ENCODE data around the gene CELSR1.

Gene CELSR1

GRCh38 chr22:46331496-46331895 lies 205.9 kb downstream of the CELSR1 start:
- peaks cover 3 to 14% of the 10 kb centered on the region in 2 donors for H3K4me1 Mint-ChIP-seq
- no peaks in the 10 kb centered on the region for H3K9me3 Mint-ChIP-seq
- H3K27ac Mint-ChIP-seq = no peak overlapping the region
- no peak for DNase-seq
- ATAC-seq (replicated peaks) = no peak
- no peak overlapping the region for H3K4me3 Mint-ChIP-seq
- H3K27me3 Mint-ChIP-seq = no peaks in the 10 kb centered on the region
- peaks cover under 1 to 5% of the 10 kb centered on the region in 2 donors for H3K36me3 Mint-ChIP-seq

- ATAC-seq (replicated peaks) = no peak
- no peak for DNase-seq
- no peak overlapping the region for H3K27ac Mint-ChIP-seq
- no peaks in the 10 kb centered on the region for H3K9me3 Mint-ChIP-seq
- H3K4me1 Mint-ChIP-seq = peaks cover 2 to 11% of the 10 kb centered on the region in 2 donors
- no peak overlapping the region for H3K4me3 Mint-ChIP-seq
- no peaks in the 10 kb centered on the region for H3K36me3 Mint-ChIP-seq
- no peaks in the 10 kb centered on the region for H3K27me3 Mint-ChIP-seq
Measured at GRCh38 chr22:46330426-46330825, 207.0 kb downstream of the CELSR1 start.

- DNase-seq (no peak), ATAC-seq (replicated peaks) (no peak)
- Mint-ChIP-seq H3K27ac (no peak overlapping the region), H3K36me3 (no peaks in the 10 kb centered on the region), H3K4me1 (peaks cover 0 to 3% of the 10 kb centered on the region in 2 donors), H3K27me3 (no peaks in the 10 kb centered on the region), H3K9me3 (no peaks in the 10 kb centered on the region), H3K4me3 (no peak overlapping the region)
Measured at GRCh38 chr22:46329616-46330015, 207.8 kb downstream of the CELSR1 start.

GRCh38 chr22:46328797-46329196 lies 208.6 kb downstream of the CELSR1 start:
- Mint-ChIP-seq H3K9me3 (no peaks in the 10 kb centered on the region), H3K4me3 (no peak overlapping the region), H3K4me1 (no peaks in the 10 kb centered on the region), H3K27ac (no peak overlapping the region), H3K36me3 (no peaks in the 10 kb centered on the region), H3K27me3 (no peaks in the 10 kb centered on the region)
- no peak for ATAC-seq (replicated peaks)
- DNase-seq = no peak

GRCh38 chr22:46327691-46328465 lies 209.5 kb downstream of the CELSR1 start:
- Mint-ChIP-seq H3K27me3 (no peaks in the 10 kb centered on the region), H3K9me3 (no peaks in the 10 kb centered on the region), H3K4me3 (no peak overlapping the region), H3K4me1 (no peaks in the 10 kb centered on the region), H3K36me3 (peaks cover 0 to 1% of the 10 kb centered on the region in 2 donors), H3K27ac (no peak overlapping the region)
- no peak for DNase-seq
- ATAC-seq (replicated peaks) = no peak

GRCh38 chr22:46326066-46326680 lies 211.2 kb downstream of the CELSR1 start:
- no peak for ATAC-seq (replicated peaks)
- Mint-ChIP-seq H3K4me1 (no peaks in the 10 kb centered on the region), H3K9me3 (no peaks in the 10 kb centered on the region), H3K27me3 (no peaks in the 10 kb centered on the region), H3K36me3 (peaks cover 0 to 1% of the 10 kb centered on the region in 2 donors), H3K27ac (no peak overlapping the region), H3K4me3 (no peak overlapping the region)
- DNase-seq = no peak

- no peak for ATAC-seq (replicated peaks)
- no peak for DNase-seq
- no peaks in the 10 kb centered on the region for H3K4me1 Mint-ChIP-seq
- no peak overlapping the region for H3K27ac Mint-ChIP-seq
- H3K9me3 Mint-ChIP-seq = no peaks in the 10 kb centered on the region
- no peaks in the 10 kb centered on the region for H3K27me3 Mint-ChIP-seq
- H3K4me3 Mint-ChIP-seq = no peak overlapping the region
- peaks cover 0 to 1% of the 10 kb centered on the region in 2 donors for H3K36me3 Mint-ChIP-seq
Measured at GRCh38 chr22:46323162-46323561, 214.3 kb downstream of the CELSR1 start.

GRCh38 chr22:46322711-46323110 lies 214.7 kb downstream of the CELSR1 start:
- Mint-ChIP-seq H3K27me3 (no peaks in the 10 kb centered on the region), H3K9me3 (no peaks in the 10 kb centered on the region), H3K4me3 (no peak overlapping the region), H3K36me3 (peaks cover 0 to 1% of the 10 kb centered on the region in 2 donors), H3K27ac (no peak overlapping the region), H3K4me1 (no peaks in the 10 kb centered on the region)
- ATAC-seq (replicated peaks) (no peak), DNase-seq (no peak)

GRCh38 chr22:46320716-46321386 lies 216.6 kb downstream of the CELSR1 start:
- DNase-seq (no peak), ATAC-seq (replicated peaks) (no peak)
- Mint-ChIP-seq H3K4me1 (no peaks in the 10 kb centered on the region), H3K4me3 (no peak overlapping the region), H3K36me3 (peaks cover 0 to 1% of the 10 kb centered on the region in 2 donors), H3K27ac (no peak overlapping the region), H3K9me3 (no peaks in the 10 kb centered on the region), H3K27me3 (no peaks in the 10 kb centered on the region)

GRCh38 chr22:46320166-46320710 lies 217.2 kb downstream of the CELSR1 start:
- Mint-ChIP-seq H3K27me3 (no peaks in the 10 kb centered on the region), H3K4me1 (no peaks in the 10 kb centered on the region), H3K4me3 (no peak overlapping the region), H3K36me3 (peaks cover 0 to 1% of the 10 kb centered on the region in 2 donors), H3K9me3 (no peaks in the 10 kb centered on the region), H3K27ac (no peak overlapping the region)
- DNase-seq (no peak), ATAC-seq (replicated peaks) (no peak)

GRCh38 chr22:46319319-46319718 lies 218.1 kb downstream of the CELSR1 start:
- no peak overlapping the region for H3K27ac Mint-ChIP-seq
- no peak for ATAC-seq (replicated peaks)
- no peaks in the 10 kb centered on the region for H3K27me3 Mint-ChIP-seq
- DNase-seq = no peak
- no peaks in the 10 kb centered on the region for H3K4me1 Mint-ChIP-seq
- peaks cover 0 to 1% of the 10 kb centered on the region in 2 donors for H3K36me3 Mint-ChIP-seq
- H3K4me3 Mint-ChIP-seq = no peak overlapping the region
- no peaks in the 10 kb centered on the region for H3K9me3 Mint-ChIP-seq

GRCh38 chr22:46318576-46318975 lies 218.8 kb downstream of the CELSR1 start:
- Mint-ChIP-seq H3K27ac (no peak overlapping the region), H3K36me3 (peaks cover 0 to 1% of the 10 kb centered on the region in 2 donors), H3K27me3 (no peaks in the 10 kb centered on the region), H3K9me3 (no peaks in the 10 kb centered on the region), H3K4me3 (no peak overlapping the region), H3K4me1 (no peaks in the 10 kb centered on the region)
- DNase-seq (no peak), ATAC-seq (replicated peaks) (no peak)

GRCh38 chr22:46317646-46318045 lies 219.8 kb downstream of the CELSR1 start:
- ATAC-seq (replicated peaks) (no peak), DNase-seq (no peak)
- H3K9me3 Mint-ChIP-seq = no peaks in the 10 kb centered on the region
- H3K4me1 Mint-ChIP-seq = no peaks in the 10 kb centered on the region
- H3K36me3 Mint-ChIP-seq = no peaks in the 10 kb centered on the region
- H3K27ac Mint-ChIP-seq = no peak overlapping the region
- no peak overlapping the region for H3K4me3 Mint-ChIP-seq
- H3K27me3 Mint-ChIP-seq = no peaks in the 10 kb centered on the region

GRCh38 chr22:46315976-46316375 lies 221.4 kb downstream of the CELSR1 start:
- Mint-ChIP-seq H3K4me3 (no peak overlapping the region), H3K36me3 (no peaks in the 10 kb centered on the region), H3K27me3 (no peaks in the 10 kb centered on the region), H3K27ac (no peak overlapping the region), H3K9me3 (no peaks in the 10 kb centered on the region), H3K4me1 (no peaks in the 10 kb centered on the region)
- DNase-seq = no peak
- ATAC-seq (replicated peaks) = no peak

All from stimulated activated naive B cell treated with anti-CD40 and anti-IgM and Interleukin-4, amounts not matched to agents 10 μg/mL and 1 μg/mL and 100 μg/mL, for 72 hours (primary cell).